ENCODE results near the gene HOXB3. TPM values are rescaled to one million over a fixed set of nuclear protein-coding genes. Genes with fewer than 3 reads are reported as not detected.

HOXB3 gene
- total and polyA plus RNA-seq, 12 donors: 0.24 to 5.9 (median 1.1) TPM

GRCh38 chr17:48542114-48542656 lies 47.9 kb downstream of the HOXB3 start:
- peaks cover 0 to 34% (median 17%) of the 10 kb centered on the region in 9 donors for H3K4me1 ChIP-seq
- peak in 4 of 8 donors; percentile 5 to 13 (median 6) for ATAC-seq
- no peaks in the 10 kb centered on the region for H3K36me3 ChIP-seq
- intact Hi-C loops (cut with DNase I): loop anchor here in 2 of 10 donors (5.0 kb wide), 1 partner anchor 35 kb away; the partner anchor contains the start of gene HOXB4 (in 2 of the 2)
- no peaks in the 10 kb centered on the region for H3K9me3 ChIP-seq
- H3K4me3 ChIP-seq: peak overlapping the region; percentile 47 to 67 (median 60)
- peak overlapping the region; percentile 44 to 92 (median 86) for H3K27ac ChIP-seq
- TF ChIP-seq CTCF (IDR thresholded peaks at IDR 0.05): no peak
- 10 to 11% methylated on average over 27 of the region's 27 CpGs for WGBS, 2 donors
- H3K27me3 ChIP-seq: peaks cover 9 to 100% (median 93%) of the 10 kb centered on the region in 7 donors
- peak in 1 of 2 donors; percentile 21 for DNase-seq

GRCh38 chr17:48541577-48542113 lies 48.4 kb downstream of the HOXB3 start:
- peak overlapping the region; percentile 44 to 92 (median 86) for H3K27ac ChIP-seq
- no peaks in the 10 kb centered on the region for H3K9me3 ChIP-seq
- peak overlapping the region; percentile 47 to 67 (median 60) for H3K4me3 ChIP-seq
- peaks cover 9 to 98% (median 88%) of the 10 kb centered on the region in 7 donors for H3K27me3 ChIP-seq
- TF ChIP-seq CTCF (IDR thresholded peaks at IDR 0.05): no peak
- WGBS, 2 donors: 3 to 4% methylated on average over 33 to 34 of the region's 36 CpGs
- peak; percentile 55 to 75 (median 68) for ATAC-seq
- intact Hi-C loops (cut with DNase I): loop anchor here in 2 of 10 donors (5.0 kb wide), 1 partner anchor 36 kb away; the partner anchor contains the start of gene HOXB4 (in 2 of the 2)
- DNase-seq: peak; percentile 45 to 73
- H3K36me3 ChIP-seq: no peaks in the 10 kb centered on the region
- H3K4me1 ChIP-seq: peaks cover 0 to 30% (median 16%) of the 10 kb centered on the region in 9 donors

- intact Hi-C loops (cut with DNase I): loop anchor here in 2 of 10 donors (5.0 kb wide), 1 partner anchor 36 kb away; the partner anchor contains the start of gene HOXB4 (in 2 of the 2)
- no peaks in the 10 kb centered on the region for H3K36me3 ChIP-seq
- H3K4me1 ChIP-seq: peaks cover 0 to 29% (median 10%) of the 10 kb centered on the region in 9 donors
- TF ChIP-seq CTCF (IDR thresholded peaks at IDR 0.05): no peak
- 31 to 35% methylated on average over 12 of the region's 12 CpGs for WGBS, 2 donors
- peaks cover 9 to 98% (median 83%) of the 10 kb centered on the region in 7 donors for H3K27me3 ChIP-seq
- DNase-seq (no peak), ATAC-seq (no peak)
- peak overlapping the region; percentile 44 to 92 (median 86) for H3K27ac ChIP-seq
- H3K9me3 ChIP-seq: no peaks in the 10 kb centered on the region
- H3K4me3 ChIP-seq: peak overlapping the region; percentile 47 to 67 (median 60)
These were observed 48.9 kb downstream of the HOXB3 start for GRCh38 chr17:48541036-48541576.

GRCh38 chr17:48540213-48540612 lies 49.8 kb downstream of the HOXB3 start:
- 81 to 88% methylated on average over 1 of the region's 1 CpG for WGBS, 2 donors
- H3K4me1 ChIP-seq: peaks cover 0 to 20% (median 7%) of the 10 kb centered on the region in 9 donors
- DNase-seq: no peak
- H3K9me3 ChIP-seq: no peaks in the 10 kb centered on the region
- intact Hi-C loops (cut with DNase I): loop anchor here in 2 of 10 donors (5.0 kb wide), 1 partner anchor 37 kb away; the partner anchor contains the start of gene HOXB4 (in 2 of the 2)
- H3K27me3 ChIP-seq: peaks cover 9 to 98% (median 81%) of the 10 kb centered on the region in 7 donors
- no peak for ATAC-seq
- H3K27ac ChIP-seq: no peak overlapping the region
- no peaks in the 10 kb centered on the region for H3K36me3 ChIP-seq
- no peak for TF ChIP-seq CTCF (IDR thresholded peaks at IDR 0.05)
- no peak overlapping the region for H3K4me3 ChIP-seq

Measured in heart right ventricle (tissue), 16 donors.